HCT116 (cell line): ENCODE measurements around the gene MKI67. TPM values are rescaled to one million over a fixed set of nuclear protein-coding genes. Genes with fewer than 3 reads are reported as not detected.

ENCODE experiments used
- ATAC-seq: fragments of 200-7000 bp; cut with Tn5 transposase; 2 replicates; pipeline ENCODE4 v1.9.1; 2020; ENCODE audit warnings: mild to moderate bottlenecking, moderate library complexity
- BruUV-seq: library from RNA; stranded (reverse); fragments of 400-500 nt; replicated peaks from 2 replicates; lab custom pipeline; 2021; lab: Mats Ljungman, UMichigan
- CTCF ChIA-PET: fragments of 300-600 bp; sonication (Branson Sonifier 250); formaldehyde crosslinking; loops from one replicate; lab custom pipeline; 2021; ENCODE audit warnings: antibody characterized with exemption; lab: Charles Lee
- POLR2A ChIA-PET: fragments of 300-600, 350-600 bp; sonication (Branson Sonifier 250); formaldehyde crosslinking; loops from one replicate; lab custom pipeline; 2021; ENCODE audit warnings: antibody characterized with exemption; lab: Charles Lee
- RAD21 ChIA-PET, 2 experiments: fragments of 300-600 bp; sonication (Branson Sonifier 250); formaldehyde crosslinking; loops; one replicate each; lab custom pipeline; 2023; ENCODE audit warnings: low total read pairs in 2 of 2; ENCODE audit not compliant: uncharacterized antibody in 2 of 2, unreplicated experiment in 2 of 2, low non-redundant PET in 1 of 2; lab: Charles Lee
- DNase-seq: peaks from one replicate; pipeline ENCODE4 v3.0.0-alpha.2; 2010; ENCODE audit warnings: low read depth, low spot score
- H2AFZ ChIP-seq: fragments of 200-600 bp; shearing (Covaris generic), sonication (generic); 2 replicates; pipeline ENCODE4 v1.6.1; 2017; ENCODE audit warnings: low read depth, mixed run types, mixed read lengths, antibody characterized with exemption, low read length; ENCODE audit not compliant: poor library complexity, severe bottlenecking
- H3K27ac ChIP-seq: 2 replicates; pipeline ENCODE4 v1.5.1; 2012; ENCODE audit warnings: low read depth, low read length
- H3K27me3 ChIP-seq: fragments of 200-600 bp; sonication (generic); 2 replicates; pipeline ENCODE4 v1.6.1; 2016; ENCODE audit warnings: mixed run types, low read length, mixed read lengths; ENCODE audit not compliant: insufficient read depth
- H3K36me3 ChIP-seq, 2 experiments: fragments of 200-500 bp in 1 of 2; fragments of 200-600 bp in 1 of 2; sonication (Bioruptor generic) in 1 of 2; sonication (generic) in 1 of 2; 2 replicates each; pipeline versions ENCODE4 v1.5.1 to v1.6.1; 2014 to 2016; ENCODE audit warnings: low read length in 2 of 2, inconsistent platforms in 1 of 2, mixed read lengths in 1 of 2, mixed run types in 1 of 2; ENCODE audit not compliant: insufficient read depth in 2 of 2, control insufficient read depth in 1 of 2
- H3K4me1 ChIP-seq, 2 experiments: fragments of 200-600 bp in 1 of 2; sonication (generic) in 1 of 2; 2 replicates each; pipeline versions ENCODE4 v1.5.1 to v1.6.1; 2012 to 2017; ENCODE audit warnings: low read length in 2 of 2, inconsistent platforms in 1 of 2, mild to moderate bottlenecking in 1 of 2, mixed read lengths in 1 of 2, mixed run types in 1 of 2, moderate library complexity in 1 of 2; ENCODE audit not compliant: insufficient read depth in 2 of 2, control insufficient read depth in 1 of 2
- H3K4me2 ChIP-seq: fragments of 200-600 bp; sonication (generic); 2 replicates; pipeline ENCODE4 v1.6.1; 2017; ENCODE audit warnings: mixed run types, low read length, mixed read lengths
- H3K4me3 ChIP-seq, 2 experiments: fragments of 200-600 bp in 1 of 2; sonication (generic) in 1 of 2; replicated peaks in 1 of 2; 2 replicates each; pipeline ENCODE4 v1.5.1; 2011 to 2016; ENCODE audit warnings: low read length in 2 of 2, control low read depth in 1 of 2, low read depth in 1 of 2, mild to moderate bottlenecking in 1 of 2, mixed read lengths in 1 of 2, mixed run types in 1 of 2
- H3K79me2 ChIP-seq: fragments of 200-600 bp; sonication (generic); 2 replicates; pipeline ENCODE4 v1.6.1; 2017; ENCODE audit warnings: mild to moderate bottlenecking, mixed run types, low read length, moderate library complexity, mixed read lengths; ENCODE audit not compliant: insufficient read depth
- H3K9ac ChIP-seq: fragments of 200-600 bp; sonication (generic); 2 replicates; pipeline ENCODE4 v1.6.1; 2016; ENCODE audit warnings: low read length, mixed read lengths
- H3K9me2 ChIP-seq: fragments of 200-600 bp; sonication (generic), shearing (Covaris generic); 2 replicates; pipeline ENCODE4 v1.6.1; 2017; ENCODE audit warnings: mixed run types, mild to moderate bottlenecking, moderate library complexity; ENCODE audit not compliant: insufficient read depth
- H3K9me3 ChIP-seq, 2 experiments: fragments of 200-500 bp in 1 of 2; fragments of 200-600 bp in 1 of 2; sonication (Bioruptor generic) in 1 of 2; sonication (generic) in 1 of 2; 2 replicates each; pipeline ENCODE4 v1.6.1; 2014 to 2017; ENCODE audit warnings: low read length in 2 of 2, mixed read lengths in 2 of 2, inconsistent platforms in 1 of 2, low read depth in 1 of 2, mild to moderate bottlenecking in 1 of 2, mixed run types in 1 of 2, moderate library complexity in 1 of 2; ENCODE audit not compliant: control insufficient read depth in 1 of 2, insufficient read depth in 1 of 2
- H4K20me1 ChIP-seq: fragments of 200-600 bp; sonication (generic), shearing (Covaris generic); 2 replicates; pipeline ENCODE4 v1.6.1; 2017; ENCODE audit warnings: mixed run types, mild to moderate bottlenecking, moderate library complexity; ENCODE audit not compliant: insufficient read depth
- CTCF ChIP-seq, 3 experiments: fragments of 200-600 bp in 1 of 3; sonication (generic) in 1 of 3; IDR thresholded peaks in 2 of 3; conservative IDR thresholded peaks in 1 of 3; 2 replicates each; pipeline ENCODE4 v1.5.1; 2012 to 2017; ENCODE audit warnings: low read depth in 2 of 3, low read length in 2 of 3, antibody characterized with exemption in 1 of 3, borderline replicate concordance in 1 of 3, control low read depth in 1 of 3, mild to moderate bottlenecking in 1 of 3, mixed read lengths in 1 of 3, mixed run types in 1 of 3, moderate library complexity in 1 of 3; ENCODE audit not compliant: insufficient read depth in 1 of 3
- EGR1 ChIP-seq: IDR thresholded peaks from 2 replicates; pipeline ENCODE4 v1.6.1; 2012; ENCODE audit warnings: low read depth
- ELF1 ChIP-seq: IDR thresholded peaks from 2 replicates; pipeline ENCODE4 v1.6.1; 2012; ENCODE audit warnings: low read depth, borderline replicate concordance
- EZH2 ChIP-seq: fragments of 200-600 bp; sonication (generic); IDR thresholded peaks from 2 replicates; pipeline ENCODE4 v1.6.1; 2017; ENCODE audit warnings: antibody characterized with exemption, mixed run types
- POLR2AphosphoS5 ChIP-seq: IDR thresholded peaks from 2 replicates; pipeline ENCODE4 v1.6.1; 2011; ENCODE audit warnings: mild to moderate bottlenecking, low read depth, low read length, moderate library complexity
- RAD21 ChIP-seq: IDR thresholded peaks from 2 replicates; pipeline ENCODE4 v1.6.1; 2012; ENCODE audit warnings: low read depth, mild to moderate bottlenecking
- REST ChIP-seq: IDR thresholded peaks from 2 replicates; pipeline ENCODE4 v1.6.1; 2012; ENCODE audit warnings: low read depth
- SP1 ChIP-seq: IDR thresholded peaks from 2 replicates; pipeline ENCODE4 v1.6.1; 2012; ENCODE audit warnings: low read depth
- SRF ChIP-seq: IDR thresholded peaks from 2 replicates; pipeline ENCODE4 v1.6.1; 2012; ENCODE audit warnings: low read depth
- intact Hi-C: fragments of 100-400 bp; cut with micrococcal nuclease; formaldehyde crosslinking; loops from 2 replicates; pipeline ENCODE4 v1.10.0; 2022
- total RNA-seq: library from RNA; stranded (reverse); gene quantifications from one replicate; pipeline ENCODE4 v1.2.1, GENCODE V29; 2021; ENCODE audit not compliant: unreplicated experiment

The MKI67 gene
- total RNA-seq, 1 experiment from 2014 or later: 202 TPM

- BruUV-seq: no TSS peak
- ATAC-seq (no peak), DNase-seq (no peak)
- H3K79me2 ChIP-seq: no peaks in the 10 kb centered on the region
- no peak overlapping the region for H3K9ac ChIP-seq
- no peaks in the 10 kb centered on the region; a peak in 1 of 4 replicates for H3K4me1 ChIP-seq
- H2AFZ ChIP-seq: no peak overlapping the region
- intact Hi-C loops: no loop called here
- ChIA-PET RAD21 (no interaction called here), CTCF (no interaction called here), POLR2A (no interaction called here)
- no peak overlapping the region for H3K27ac ChIP-seq
- no peaks in the 10 kb centered on the region for H3K9me2 ChIP-seq
- no peak overlapping the region for H3K4me3 ChIP-seq
- no peaks in the 10 kb centered on the region for H3K36me3 ChIP-seq
- H3K27me3 ChIP-seq: no peaks in the 10 kb centered on the region
- H3K9me3 ChIP-seq: no peaks in the 10 kb centered on the region
- H4K20me1 ChIP-seq: no peaks in the 10 kb centered on the region
- TF ChIP-seq CTCF (IDR thresholded peaks at IDR 0.05 in 2 of 3, conservative IDR thresholded peaks at IDR 0.05 in 1 of 3; ENCODE audit: borderline replicate concordance in 1 of 3, insufficient read depth in 1 of 3, low read depth in 2 of 3, low read length in 2 of 3) (no peak), REST (no peak), SP1 (no peak), ELF1 (no peak), POLR2AphosphoS5 (no peak), RAD21 (no peak), EGR1 (no peak), SRF (no peak), EZH2 (no peak)
- H3K4me2 ChIP-seq: no peak overlapping the region
These were observed 71.9 kb downstream of the MKI67 start for GRCh38 chr10:128054163-128054970.
